Bronchial epithelial cell (primary cell): ENCODE measurements around the gene KAZN. TPM values are rescaled to one million over a fixed set of nuclear protein-coding genes. Genes with fewer than 3 reads are reported as not detected.

Experiments
- DNase-seq: peaks from one replicate; pipeline ENCODE4 v3.0.0-alpha.2; 2010; ENCODE audit warnings: low read depth
- FAIRE-seq: peaks from 2 replicates; lab custom pipeline; 2011; peaks lifted over from hg19 to GRCh38; lab: Jason Lieb, UNC
- H3K27me3 ChIP-seq: 2 replicates; pipeline ENCODE4 v1.5.1; 2011; ENCODE audit warnings: low read length; ENCODE audit not compliant: control insufficient read depth, insufficient read depth
- H3K36me3 ChIP-seq: 2 replicates; pipeline ENCODE4 v1.5.1; 2011; ENCODE audit warnings: low read length; ENCODE audit not compliant: control insufficient read depth, insufficient read depth
- H3K4me3 ChIP-seq: 2 replicates; pipeline ENCODE4 v1.5.1; 2011; ENCODE audit warnings: mild to moderate bottlenecking, low read depth, low read length, control low read depth
- CTCF ChIP-seq: IDR thresholded peaks from 2 replicates; pipeline ENCODE4 v1.5.1; 2011; ENCODE audit warnings: mild to moderate bottlenecking, moderate library complexity, low read length, control low read depth, inconsistent platforms; ENCODE audit not compliant: insufficient read depth, severe bottlenecking
- total RNA-seq: library from RNA; depleted of rRNA; stranded (reverse); fragments of >200 nt; gene quantifications from 2 replicates; pipeline ENCODE4 v1.2.1, GENCODE V29; 2014

Gene KAZN
- total RNA-seq, 1 donor from 2014 or later = 4.7 TPM

GRCh38 chr1:14901371-14901954 lies 303.0 kb downstream of the KAZN start:
- FAIRE-seq = peak; percentile 36
- no peak for TF ChIP-seq CTCF

GRCh38 chr1:14903922-14904321 lies 305.4 kb downstream of the KAZN start:
- no peaks in the 10 kb centered on the region for H3K36me3 ChIP-seq
- TF ChIP-seq CTCF = no peak
- no peak for DNase-seq
- H3K27me3 ChIP-seq = no peaks in the 10 kb centered on the region
- FAIRE-seq = no peak
- no peak overlapping the region for H3K4me3 ChIP-seq

More at GRCh38 chr1:14901371-14901954, 303.0 kb downstream of the KAZN start:
- H3K4me3 ChIP-seq = no peak overlapping the region
- DNase-seq = no peak
- H3K27me3 ChIP-seq = no peaks in the 10 kb centered on the region
- H3K36me3 ChIP-seq = no peaks in the 10 kb centered on the region

- TF ChIP-seq CTCF = no peak
Measured at GRCh38 chr1:14906665-14907064, 308.2 kb downstream of the KAZN start.

GRCh38 chr1:14907416-14907815 lies 308.9 kb downstream of the KAZN start:
- TF ChIP-seq CTCF = no peak
- DNase-seq = peak; percentile 56
- no peaks in the 10 kb centered on the region for H3K27me3 ChIP-seq
- no peak overlapping the region for H3K4me3 ChIP-seq
- H3K36me3 ChIP-seq = no peaks in the 10 kb centered on the region
- FAIRE-seq = no peak

More at GRCh38 chr1:14906665-14907064, 308.2 kb downstream of the KAZN start:
- H3K27me3 ChIP-seq = no peaks in the 10 kb centered on the region
- H3K36me3 ChIP-seq = no peaks in the 10 kb centered on the region
- H3K4me3 ChIP-seq = no peak overlapping the region
- no peak for DNase-seq
- no peak for FAIRE-seq

GRCh38 chr1:14909273-14909672 lies 310.8 kb downstream of the KAZN start:
- DNase-seq (no peak), FAIRE-seq (no peak)
- no peak for TF ChIP-seq CTCF
- Histone ChIP-seq H3K4me3 (no peak overlapping the region), H3K27me3 (no peaks in the 10 kb centered on the region), H3K36me3 (no peaks in the 10 kb centered on the region)
